ENCODE results near the gene SORL1.

- TF ChIP-seq REST (IDR thresholded peaks at IDR 0.05; ENCODE audit: borderline replicate concordance), result no peak
- TF ChIP-seq TAF1 (IDR thresholded peaks at IDR 0.05; ENCODE audit: low read depth), result no peak
Observed at GRCh38 chr11:121587182-121587581, 135.1 kb downstream of the SORL1 start.

All from neural cell (in vitro differentiated cells).